A549 (cell line): ENCODE data around the gene BAG5. TPM values are rescaled to one million over a fixed set of nuclear protein-coding genes. Genes with fewer than 3 reads are reported as not detected.

Experiments
- ATAC-seq, 2 experiments: fragments of 200-7000 bp in 1 of 2; fragments of >200 bp in 1 of 2; cut with Nextera tagmentation in 1 of 2; cut with Tn5 transposase in 1 of 2; 3 replicates each; pipeline versions ENCODE4 v1.8.0 to v1.9.1; 2018 to 2020; ENCODE audit warnings: mild to moderate bottlenecking in 1 of 2, moderate library complexity in 1 of 2
- CTCF ChIA-PET: fragments of 300-600 bp; sonication (Branson Sonifier 250); formaldehyde crosslinking; extraction: SDS; loops from one replicate; lab custom pipeline; 2021; ENCODE audit warnings: antibody characterized with exemption, inconsistent platforms; lab: Yijun Ruan, JAX
- POLR2A ChIA-PET: fragments of 350-600 bp; formaldehyde crosslinking; extraction: SDS; loops from one replicate; lab custom pipeline; 2021; ENCODE audit warnings: antibody characterized with exemption, inconsistent platforms; lab: Yijun Ruan, JAX
- DNase-seq, 2 experiments: peaks; one replicate each; pipeline versions ENCODE4 v3.0.0 to v3.0.0-alpha.2; 2011 to 2016; ENCODE audit warnings: low read depth in 1 of 2, low spot score in 1 of 2
- FAIRE-seq: peaks from 2 replicates; lab custom pipeline; 2011; peaks lifted over from hg19 to GRCh38; lab: Jason Lieb, UNC
- H3K27ac ChIP-seq, 2 experiments: fragments of >200 bp; sonication (Bioruptor Twin); formaldehyde crosslinking; 3 replicates each; pipeline ENCODE4 v1.5.1; 2016 to 2017
- H3K4me1 ChIP-seq: fragments of >200 bp; sonication (Bioruptor Twin); formaldehyde crosslinking; 3 replicates; pipeline ENCODE4 v1.6.1; 2016
- H3K4me2 ChIP-seq: fragments of >200 bp; sonication (Bioruptor Twin); formaldehyde crosslinking; 3 replicates; pipeline ENCODE4 v1.6.1; 2016
- H3K4me3 ChIP-seq: fragments of >200 bp; sonication (Bioruptor Twin); formaldehyde crosslinking; 3 replicates; pipeline ENCODE4 v1.5.1; 2016
- H3K9me3 ChIP-seq: fragments of >200 bp; sonication (Bioruptor Twin); formaldehyde crosslinking; 3 replicates; pipeline ENCODE4 v1.6.1; 2016
- BHLHE40 ChIP-seq: IDR thresholded peaks from 2 replicates; pipeline ENCODE4 v1.6.1; 2012; ENCODE audit warnings: low read depth, low read length, inconsistent platforms
- CBX2 ChIP-seq: fragments of 200-600 bp; sonication (generic); IDR thresholded peaks from 2 replicates; pipeline ENCODE4 v1.6.1; 2016; ENCODE audit warnings: low read depth, mild to moderate bottlenecking, borderline replicate concordance
- EHF ChIP-seq: fragments of 250-450 bp; sonication (Bioruptor Pico); IDR thresholded peaks from 2 replicates; pipeline ENCODE4 v1.5.0; 2020; ENCODE audit warnings: mild to moderate bottlenecking
- GATA3 ChIP-seq: IDR thresholded peaks from 2 replicates; pipeline ENCODE4 v1.6.1; 2012; ENCODE audit warnings: borderline replicate concordance
- JUN ChIP-seq, 2 experiments: fragments of >200 bp; sonication (Bioruptor Twin); formaldehyde crosslinking; IDR thresholded peaks; 2 replicates in 1 of 2; 3 replicates in 1 of 2; pipeline ENCODE4 v1.6.1; 2016 to 2017
- PHF8 ChIP-seq: fragments of 200-600 bp; sonication (generic); IDR thresholded peaks from 2 replicates; pipeline ENCODE4 v1.6.1; 2016; ENCODE audit warnings: low read depth, mild to moderate bottlenecking, antibody characterized with exemption, moderate library complexity, borderline replicate concordance
- POLR2A ChIP-seq: IDR thresholded peaks from 2 replicates; pipeline ENCODE4 v1.6.1; 2012; ENCODE audit warnings: mild to moderate bottlenecking, low read length
- POLR2AphosphoS2 ChIP-seq: conservative IDR thresholded peaks from 2 replicates; pipeline ENCODE4 v1.6.1; 2012; ENCODE audit warnings: low read length, improper control_type of control experiment, inconsistent platforms
- RNF2 ChIP-seq: fragments of 200-600 bp; sonication (generic); IDR thresholded peaks from 2 replicates; pipeline ENCODE4 v1.6.1; 2016; ENCODE audit warnings: low read depth, mild to moderate bottlenecking, antibody characterized with exemption, moderate library complexity, borderline replicate concordance
- ZNF302 ChIP-seq: fragments of 250-450 bp; sonication (Bioruptor Pico); IDR thresholded peaks from 2 replicates; pipeline ENCODE4 v1.9.0; 2021; ENCODE audit warnings: inconsistent platforms, mild to moderate bottlenecking, moderate library complexity
- ZSCAN20 ChIP-seq: fragments of 250-450 bp; sonication (Bioruptor Pico); IDR thresholded peaks from 2 replicates; pipeline ENCODE4 v1.8.0; 2022; ENCODE audit warnings: mild to moderate bottlenecking, moderate library complexity
- WGBS: methylation state at CpG from one replicate; pipeline ENCODE4 v1.1.6; 2017; ENCODE audit errors: missing lambda C conversion rate; 5-methylcytosine and 5-hydroxymethylcytosine counted together
- polyA plus RNA-seq, 4 experiments: library from polyadenylated mRNA; depleted of rRNA in 3 of 4; stranded (reverse); fragments of >200 nt; fragmentation: RNase III in 1 of 4; extraction: RNeasy Plus Mini Kit Qiagen cat#74134 plus additional on column Dnase treatment in 1 of 4; gene quantifications; 2 replicates in 3 of 4; 3 replicates in 1 of 4; pipeline ENCODE4 v1.2.3, GENCODE V29; 2011 to 2017
- TF ChIP-seq, protein P1 (sequence below): fragments of >200 bp; sonication (Bioruptor Twin); formaldehyde crosslinking; IDR thresholded peaks from 3 replicates; pipeline ENCODE4 v1.6.1; 2016
- TF ChIP-seq, protein P2 (sequence below): IDR thresholded peaks from 2 replicates; pipeline ENCODE4 v1.6.1; 2012; ENCODE audit warnings: low read depth, borderline replicate concordance
- TF ChIP-seq, protein P3 (sequence below): IDR thresholded peaks from 2 replicates; pipeline ENCODE4 v1.6.1; 2012
- TF ChIP-seq, protein P4 (sequence below): fragments of 200-600 bp; sonication (generic); IDR thresholded peaks from 2 replicates; pipeline ENCODE4 v1.6.1; 2016; ENCODE audit warnings: antibody characterized with exemption, mild to moderate bottlenecking, moderate library complexity
- TF ChIP-seq, protein P5 (sequence below): fragments of >200 bp; sonication (Bioruptor Twin); formaldehyde crosslinking; IDR thresholded peaks from 3 replicates; pipeline ENCODE4 v1.5.1; 2016

BAG5 gene
- polyA plus RNA-seq, 2 of the 4 experiments (the other 2 are of a cell fraction) = 20.8 to 24.8 TPM

DNA sequence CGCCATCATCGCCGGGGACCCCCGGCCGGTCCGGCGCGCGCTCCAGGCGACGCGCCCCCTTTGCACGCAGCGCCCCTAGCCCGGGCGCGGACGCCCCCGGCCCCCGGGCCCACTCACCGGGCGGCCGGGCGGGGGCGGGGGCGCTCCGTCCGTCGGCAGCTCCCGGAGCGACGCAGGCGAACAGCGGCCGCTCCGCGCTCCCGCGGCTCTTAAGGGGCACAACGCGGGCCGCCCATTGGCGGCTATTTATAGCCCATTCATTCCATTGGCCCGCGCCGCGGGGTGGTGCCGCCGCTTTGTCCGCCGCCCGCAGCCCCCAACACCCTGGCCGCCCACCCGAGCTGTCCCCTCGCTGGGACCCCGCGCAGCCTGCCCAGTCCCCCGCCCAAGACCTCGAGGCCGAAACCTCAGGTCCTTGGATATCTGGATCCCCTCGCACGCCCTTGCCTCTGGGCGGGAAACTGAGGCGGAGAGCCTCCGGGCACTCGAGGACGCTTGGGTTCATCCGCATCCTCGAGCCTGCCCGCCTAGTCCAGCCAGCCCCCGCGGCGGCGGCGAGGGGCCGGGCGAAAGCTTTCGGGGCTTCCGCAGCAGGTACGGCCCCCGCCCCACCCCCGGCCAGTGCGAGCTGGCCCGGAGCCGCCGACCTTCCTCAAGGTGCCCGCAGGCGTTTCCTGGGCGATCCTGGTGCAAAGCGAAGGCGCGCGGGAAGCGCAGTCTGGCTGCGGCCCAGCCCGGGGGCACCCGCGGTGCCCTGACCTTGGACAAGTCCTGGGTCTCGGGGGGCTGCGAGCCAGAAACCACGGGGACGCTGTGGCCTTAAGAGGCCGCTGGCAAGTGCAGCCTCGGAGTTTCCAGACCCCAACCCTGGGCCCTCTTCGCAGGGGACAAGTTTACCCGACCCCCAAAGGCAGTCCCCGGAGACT is 39.5 kb downstream of the BAG5 start, which contains the start of gene CKB:
TSS of gene CKB (minus strand) at position 182 of the 926 bp plus-strand sequence. CDS start 337 bp downstream, outside the sequence.
- TF ChIP-seq JUN (IDR thresholded peaks at IDR 0.05) = peak in 1 of 2 experiments; percentile 58; a peak in 2 of 5 replicates
- TF ChIP-seq POLR2AphosphoS2 = no peak
- TF ChIP-seq, protein P1, sequence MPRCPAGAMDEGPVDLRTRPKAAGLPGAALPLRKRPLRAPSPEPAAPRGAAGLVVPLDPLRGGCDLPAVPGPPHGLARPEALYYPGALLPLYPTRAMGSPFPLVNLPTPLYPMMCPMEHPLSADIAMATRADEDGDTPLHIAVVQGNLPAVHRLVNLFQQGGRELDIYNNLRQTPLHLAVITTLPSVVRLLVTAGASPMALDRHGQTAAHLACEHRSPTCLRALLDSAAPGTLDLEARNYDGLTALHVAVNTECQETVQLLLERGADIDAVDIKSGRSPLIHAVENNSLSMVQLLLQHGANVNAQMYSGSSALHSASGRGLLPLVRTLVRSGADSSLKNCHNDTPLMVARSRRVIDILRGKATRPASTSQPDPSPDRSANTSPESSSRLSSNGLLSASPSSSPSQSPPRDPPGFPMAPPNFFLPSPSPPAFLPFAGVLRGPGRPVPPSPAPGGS = 0 out of 3 replicates have a peak, but pooled peaks have one; percentile 32
- no peak for TF ChIP-seq ZSCAN20 (CRISPR knock-in tag)
- TF ChIP-seq, protein P2, sequence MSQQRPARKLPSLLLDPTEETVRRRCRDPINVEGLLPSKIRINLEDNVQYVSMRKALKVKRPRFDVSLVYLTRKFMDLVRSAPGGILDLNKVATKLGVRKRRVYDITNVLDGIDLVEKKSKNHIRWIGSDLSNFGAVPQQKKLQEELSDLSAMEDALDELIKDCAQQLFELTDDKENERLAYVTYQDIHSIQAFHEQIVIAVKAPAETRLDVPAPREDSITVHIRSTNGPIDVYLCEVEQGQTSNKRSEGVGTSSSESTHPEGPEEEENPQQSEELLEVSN = peak; percentile 85
- TF ChIP-seq POLR2A = peak; percentile 70
- 0 out of 2 replicates have a peak, but pooled peaks have one; percentile 31 for TF ChIP-seq EHF (CRISPR knock-in tag)
- TF ChIP-seq RNF2 = peak; percentile 49
- no peak for TF ChIP-seq PHF8
- no peak for TF ChIP-seq BHLHE40
- Histone ChIP-seq H3K4me1 (peaks cover 71% of the 10 kb centered on the region), H3K27ac (peak within 1 kb of the TSS; percentile 71 to 88; a peak in 5 of 6 replicates), H3K4me2 (peak within 1 kb of the TSS; percentile 100), H3K4me3 (peak within 1 kb of the TSS; percentile 79), H3K9me3 (no peaks in the 10 kb centered on the region)
- peak; percentile 14 to 39; a peak in 3 of 6 replicates for ATAC-seq
- no peak for FAIRE-seq
- peak; percentile 72 to 83 for DNase-seq
- ChIA-PET POLR2A (interaction anchor here (0.7 to 1.4 kb wide), 2 partner anchors 16 to 18 kb away, joined by 4 to 6 read pairs; no protein-coding TSS in a partner anchor), CTCF (interaction anchor here (0.6 to 10.0 kb wide), 5 partner anchors 13 to 1745 kb away, joined by 3 to 489 read pairs (median 59); partner anchors contain the start of gene TRMT61A)
- WGBS = 59% methylated on average over 13 of the region's 107 CpGs

DNA sequence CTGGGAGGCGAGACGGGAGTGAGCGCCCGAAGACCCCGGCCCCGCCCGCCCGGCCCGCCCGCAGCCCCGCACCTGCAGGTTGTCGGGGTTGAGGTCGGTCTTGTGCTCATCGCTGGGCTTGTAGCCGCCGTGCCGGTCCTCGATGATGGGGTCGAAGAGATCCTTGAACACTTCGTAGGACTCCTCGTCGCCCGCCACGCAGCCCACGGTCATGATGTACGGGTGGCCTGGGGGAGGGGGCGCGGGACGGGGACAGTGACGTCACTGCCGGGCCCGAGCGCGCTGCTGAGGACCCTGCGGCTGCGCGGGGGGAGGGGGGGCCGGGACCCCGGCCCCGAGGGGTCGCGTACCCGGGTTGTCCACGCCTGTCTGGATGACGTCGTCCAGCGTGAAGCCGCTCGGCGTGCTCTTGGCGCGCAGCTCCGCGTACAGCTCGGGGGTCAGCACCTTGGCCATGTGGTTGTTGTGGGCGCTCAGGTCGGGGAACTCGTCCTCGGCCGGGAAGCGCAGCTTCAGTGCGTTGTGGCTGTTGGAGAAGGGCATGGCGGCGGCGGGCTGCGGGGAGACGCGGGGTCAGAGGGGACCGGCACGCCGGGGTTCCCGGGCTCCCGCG is 40.4 kb downstream of the BAG5 start:
- ChIA-PET POLR2A (interaction anchor here (0.7 to 1.4 kb wide), 5 partner anchors 17 to 87 kb away, joined by 3 to 6 read pairs (median 4); no protein-coding TSS in a partner anchor), CTCF (interaction anchor here (0.9 to 10.0 kb wide), 5 partner anchors 12 to 131 kb away, joined by 3 to 489 read pairs (median 59); partner anchors contain the start of genes BAG5 and TRMT61A)
- Histone ChIP-seq H3K4me3 (peak overlapping the region; percentile 79), H3K4me2 (peak overlapping the region; percentile 100), H3K27ac (peak overlapping the region; percentile 71 to 88; a peak in 5 of 6 replicates), H3K9me3 (no peaks in the 10 kb centered on the region), H3K4me1 (peaks cover 64% of the 10 kb centered on the region)
- ATAC-seq = no peak
- TF ChIP-seq, protein P3, sequence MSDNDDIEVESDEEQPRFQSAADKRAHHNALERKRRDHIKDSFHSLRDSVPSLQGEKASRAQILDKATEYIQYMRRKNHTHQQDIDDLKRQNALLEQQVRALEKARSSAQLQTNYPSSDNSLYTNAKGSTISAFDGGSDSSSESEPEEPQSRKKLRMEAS = peak; percentile 74
- no peak for TF ChIP-seq ZNF302 (CRISPR knock-in tag)
- TF ChIP-seq, protein P4, sequence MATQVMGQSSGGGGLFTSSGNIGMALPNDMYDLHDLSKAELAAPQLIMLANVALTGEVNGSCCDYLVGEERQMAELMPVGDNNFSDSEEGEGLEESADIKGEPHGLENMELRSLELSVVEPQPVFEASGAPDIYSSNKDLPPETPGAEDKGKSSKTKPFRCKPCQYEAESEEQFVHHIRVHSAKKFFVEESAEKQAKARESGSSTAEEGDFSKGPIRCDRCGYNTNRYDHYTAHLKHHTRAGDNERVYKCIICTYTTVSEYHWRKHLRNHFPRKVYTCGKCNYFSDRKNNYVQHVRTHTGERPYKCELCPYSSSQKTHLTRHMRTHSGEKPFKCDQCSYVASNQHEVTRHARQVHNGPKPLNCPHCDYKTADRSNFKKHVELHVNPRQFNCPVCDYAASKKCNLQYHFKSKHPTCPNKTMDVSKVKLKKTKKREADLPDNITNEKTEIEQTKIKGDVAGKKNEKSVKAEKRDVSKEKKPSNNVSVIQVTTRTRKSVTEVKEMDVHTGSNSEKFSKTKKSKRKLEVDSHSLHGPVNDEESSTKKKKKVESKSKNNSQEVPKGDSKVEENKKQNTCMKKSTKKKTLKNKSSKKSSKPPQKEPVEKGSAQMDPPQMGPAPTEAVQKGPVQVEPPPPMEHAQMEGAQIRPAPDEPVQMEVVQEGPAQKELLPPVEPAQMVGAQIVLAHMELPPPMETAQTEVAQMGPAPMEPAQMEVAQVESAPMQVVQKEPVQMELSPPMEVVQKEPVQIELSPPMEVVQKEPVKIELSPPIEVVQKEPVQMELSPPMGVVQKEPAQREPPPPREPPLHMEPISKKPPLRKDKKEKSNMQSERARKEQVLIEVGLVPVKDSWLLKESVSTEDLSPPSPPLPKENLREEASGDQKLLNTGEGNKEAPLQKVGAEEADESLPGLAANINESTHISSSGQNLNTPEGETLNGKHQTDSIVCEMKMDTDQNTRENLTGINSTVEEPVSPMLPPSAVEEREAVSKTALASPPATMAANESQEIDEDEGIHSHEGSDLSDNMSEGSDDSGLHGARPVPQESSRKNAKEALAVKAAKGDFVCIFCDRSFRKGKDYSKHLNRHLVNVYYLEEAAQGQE = no peak
- TF ChIP-seq GATA3 = 0 out of 2 replicates have a peak, but pooled peaks have one; percentile 5
- TF ChIP-seq, protein P2 = peak; percentile 79
- TF ChIP-seq CBX2 = no peak
- peak; percentile 90; the same call in 1 of the 2 replicates for TF ChIP-seq RNF2
- TF ChIP-seq, protein P5, sequence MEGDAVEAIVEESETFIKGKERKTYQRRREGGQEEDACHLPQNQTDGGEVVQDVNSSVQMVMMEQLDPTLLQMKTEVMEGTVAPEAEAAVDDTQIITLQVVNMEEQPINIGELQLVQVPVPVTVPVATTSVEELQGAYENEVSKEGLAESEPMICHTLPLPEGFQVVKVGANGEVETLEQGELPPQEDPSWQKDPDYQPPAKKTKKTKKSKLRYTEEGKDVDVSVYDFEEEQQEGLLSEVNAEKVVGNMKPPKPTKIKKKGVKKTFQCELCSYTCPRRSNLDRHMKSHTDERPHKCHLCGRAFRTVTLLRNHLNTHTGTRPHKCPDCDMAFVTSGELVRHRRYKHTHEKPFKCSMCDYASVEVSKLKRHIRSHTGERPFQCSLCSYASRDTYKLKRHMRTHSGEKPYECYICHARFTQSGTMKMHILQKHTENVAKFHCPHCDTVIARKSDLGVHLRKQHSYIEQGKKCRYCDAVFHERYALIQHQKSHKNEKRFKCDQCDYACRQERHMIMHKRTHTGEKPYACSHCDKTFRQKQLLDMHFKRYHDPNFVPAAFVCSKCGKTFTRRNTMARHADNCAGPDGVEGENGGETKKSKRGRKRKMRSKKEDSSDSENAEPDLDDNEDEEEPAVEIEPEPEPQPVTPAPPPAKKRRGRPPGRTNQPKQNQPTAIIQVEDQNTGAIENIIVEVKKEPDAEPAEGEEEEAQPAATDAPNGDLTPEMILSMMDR = no peak
- TF ChIP-seq BHLHE40 = no peak
- FAIRE-seq = no peak
- DNase-seq = no peak
- WGBS = 5% methylated on average over 27 of the region's 74 CpGs
